Calu3 (cell line): ENCODE measurements around the gene SLC17A7. TPM values are rescaled to one million over a fixed set of nuclear protein-coding genes. Genes with fewer than 3 reads are reported as not detected.
"Not testable (repeated sequence)": the region's sequence is repeated elsewhere in the genome, so short reads cannot be mapped to it uniquely, and the experiment has no call there.

Experiments used
- BruUV-seq: library from RNA; stranded (reverse); fragments of 400-500 nt; replicated peaks from 2 replicates; lab custom pipeline; 2021; lab: Mats Ljungman, UMichigan
- CTCF ChIA-PET: fragments of 300-600 bp; sonication (Branson Sonifier 250); formaldehyde crosslinking; loops from one replicate; lab custom pipeline; 2022; ENCODE audit warnings: antibody characterized with exemption; lab: Charles Lee
- DNase-seq: peaks from one replicate; pipeline ENCODE4 v3.0.0; 2022
- H3K27ac Mint-ChIP-seq: one replicate; pipeline ENCODE4 v1.8.0; 2022; ENCODE audit warnings: mixed read lengths; ENCODE audit not compliant: unreplicated experiment
- H3K27me3 Mint-ChIP-seq: one replicate; pipeline ENCODE4 v1.8.0; 2022; ENCODE audit warnings: mixed read lengths; ENCODE audit not compliant: unreplicated experiment
- H3K36me3 Mint-ChIP-seq: one replicate; pipeline ENCODE4 v1.8.0; 2022; ENCODE audit warnings: mild to moderate bottlenecking, moderate library complexity, mixed read lengths; ENCODE audit not compliant: insufficient read depth, unreplicated experiment
- H3K4me1 Mint-ChIP-seq: one replicate; pipeline ENCODE4 v1.8.0; 2022; ENCODE audit warnings: mild to moderate bottlenecking, low read depth, mixed read lengths; ENCODE audit not compliant: unreplicated experiment
- H3K4me3 Mint-ChIP-seq: one replicate; pipeline ENCODE4 v1.8.0; 2022; ENCODE audit warnings: mild to moderate bottlenecking, low read depth, moderate library complexity, mixed read lengths; ENCODE audit not compliant: unreplicated experiment
- H3K9me3 Mint-ChIP-seq: one replicate; pipeline ENCODE4 v1.8.0; 2022; ENCODE audit warnings: low read depth, mixed read lengths; ENCODE audit not compliant: unreplicated experiment
- intact Hi-C: fragments of 100-400 bp; cut with micrococcal nuclease; formaldehyde crosslinking; loops from one replicate; pipeline ENCODE4 v1.10.0; 2022; ENCODE audit not compliant: unreplicated experiment
- total RNA-seq: library from RNA; stranded (reverse); gene quantifications from 2 replicates; pipeline ENCODE4 v1.2.3, GENCODE V29; 2022
- TF ChIP-seq, protein P1 (sequence below): fragments of 200-600 bp; IDR thresholded peaks from one replicate; pipeline ENCODE4 v1.8.0; 2022; ENCODE audit warnings: antibody characterized with exemption; ENCODE audit not compliant: unreplicated experiment

The SLC17A7 gene
- total RNA-seq, 1 experiment from 2014 or later = not detected

DNA sequence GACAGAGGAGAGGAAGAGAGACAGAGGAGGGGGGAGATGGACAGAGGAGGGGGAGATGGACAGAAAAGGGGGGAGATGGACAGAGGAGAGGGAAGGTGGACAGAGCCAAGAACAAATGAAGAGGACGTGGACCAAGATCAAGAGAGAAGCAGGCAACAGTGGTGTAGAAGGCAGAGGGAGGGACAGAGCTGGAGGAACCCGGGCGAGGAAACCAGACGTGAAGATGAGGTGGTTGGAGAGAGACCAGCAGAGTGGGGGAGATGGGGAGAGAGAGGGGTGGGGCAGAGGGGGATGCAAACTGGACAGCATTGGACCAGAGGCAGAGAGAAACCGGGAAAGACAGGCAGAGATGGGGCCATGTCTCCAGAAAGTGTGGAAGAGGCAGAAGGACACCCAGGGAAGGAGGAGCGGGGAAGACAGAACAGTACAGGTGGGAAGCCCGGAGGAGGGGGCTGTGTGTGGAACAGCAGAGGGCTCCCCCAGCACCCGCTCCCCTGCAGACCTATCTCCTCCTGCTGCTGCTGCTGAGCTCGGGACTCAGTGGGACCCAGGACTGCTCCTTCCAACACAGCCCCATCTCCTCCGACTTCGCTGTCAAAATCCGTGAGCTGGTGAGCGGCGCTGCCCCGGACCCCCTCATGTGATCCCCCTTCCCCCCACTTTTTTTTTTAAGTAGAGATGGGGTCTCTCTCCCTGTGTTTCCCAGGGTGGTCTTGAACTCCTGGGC is 34.0 kb upstream of the SLC17A7 start:
- Mint-ChIP-seq H3K4me3 (no peak overlapping the region), H3K27me3 (peaks cover 27% of the 10 kb centered on the region)
- no TSS peak for BruUV-seq

DNA sequence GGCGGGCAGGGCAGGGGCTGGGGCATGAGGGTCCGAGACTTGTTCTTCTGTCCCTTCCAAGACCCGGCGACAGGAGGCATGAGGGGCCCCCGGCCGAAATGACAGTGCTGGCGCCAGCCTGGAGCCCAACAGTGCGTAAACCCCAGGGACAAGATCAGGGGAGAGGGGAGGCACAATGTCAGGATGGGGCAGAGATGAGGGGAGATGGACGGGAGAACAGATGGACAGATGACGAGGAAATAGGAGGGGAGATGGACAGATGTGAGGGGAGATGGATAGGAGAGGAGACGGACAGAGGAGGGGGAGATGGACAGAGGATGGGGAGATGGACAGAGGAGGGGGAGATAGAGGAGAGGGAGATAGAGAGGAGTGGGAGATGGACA is 33.2 kb upstream of the SLC17A7 start:
- CTCF ChIA-PET = no interaction called here
- H3K4me3 Mint-ChIP-seq = peak overlapping the region; percentile 71
- no peak for DNase-seq
- peaks cover 7% of the 10 kb centered on the region for H3K36me3 Mint-ChIP-seq
- no peaks in the 10 kb centered on the region for H3K9me3 Mint-ChIP-seq
- intact Hi-C loops = no loop called here
- no TSS peak for BruUV-seq
- no peaks in the 10 kb centered on the region for H3K4me1 Mint-ChIP-seq
- H3K27me3 Mint-ChIP-seq = peaks cover 27% of the 10 kb centered on the region
- no peak overlapping the region for H3K27ac Mint-ChIP-seq
- TF ChIP-seq, protein P1, sequence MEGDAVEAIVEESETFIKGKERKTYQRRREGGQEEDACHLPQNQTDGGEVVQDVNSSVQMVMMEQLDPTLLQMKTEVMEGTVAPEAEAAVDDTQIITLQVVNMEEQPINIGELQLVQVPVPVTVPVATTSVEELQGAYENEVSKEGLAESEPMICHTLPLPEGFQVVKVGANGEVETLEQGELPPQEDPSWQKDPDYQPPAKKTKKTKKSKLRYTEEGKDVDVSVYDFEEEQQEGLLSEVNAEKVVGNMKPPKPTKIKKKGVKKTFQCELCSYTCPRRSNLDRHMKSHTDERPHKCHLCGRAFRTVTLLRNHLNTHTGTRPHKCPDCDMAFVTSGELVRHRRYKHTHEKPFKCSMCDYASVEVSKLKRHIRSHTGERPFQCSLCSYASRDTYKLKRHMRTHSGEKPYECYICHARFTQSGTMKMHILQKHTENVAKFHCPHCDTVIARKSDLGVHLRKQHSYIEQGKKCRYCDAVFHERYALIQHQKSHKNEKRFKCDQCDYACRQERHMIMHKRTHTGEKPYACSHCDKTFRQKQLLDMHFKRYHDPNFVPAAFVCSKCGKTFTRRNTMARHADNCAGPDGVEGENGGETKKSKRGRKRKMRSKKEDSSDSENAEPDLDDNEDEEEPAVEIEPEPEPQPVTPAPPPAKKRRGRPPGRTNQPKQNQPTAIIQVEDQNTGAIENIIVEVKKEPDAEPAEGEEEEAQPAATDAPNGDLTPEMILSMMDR = no peak

More for the DNA sequence above, 34.0 kb upstream of the SLC17A7 start:
- no peak for DNase-seq
- intact Hi-C loops = no loop called here
- Mint-ChIP-seq H3K27ac (no peak overlapping the region), H3K4me1 (no peaks in the 10 kb centered on the region), H3K36me3 (peaks cover 7% of the 10 kb centered on the region), H3K9me3 (no peaks in the 10 kb centered on the region)
- TF ChIP-seq, protein P1 = no peak
- CTCF ChIA-PET = no interaction called here

DNA sequence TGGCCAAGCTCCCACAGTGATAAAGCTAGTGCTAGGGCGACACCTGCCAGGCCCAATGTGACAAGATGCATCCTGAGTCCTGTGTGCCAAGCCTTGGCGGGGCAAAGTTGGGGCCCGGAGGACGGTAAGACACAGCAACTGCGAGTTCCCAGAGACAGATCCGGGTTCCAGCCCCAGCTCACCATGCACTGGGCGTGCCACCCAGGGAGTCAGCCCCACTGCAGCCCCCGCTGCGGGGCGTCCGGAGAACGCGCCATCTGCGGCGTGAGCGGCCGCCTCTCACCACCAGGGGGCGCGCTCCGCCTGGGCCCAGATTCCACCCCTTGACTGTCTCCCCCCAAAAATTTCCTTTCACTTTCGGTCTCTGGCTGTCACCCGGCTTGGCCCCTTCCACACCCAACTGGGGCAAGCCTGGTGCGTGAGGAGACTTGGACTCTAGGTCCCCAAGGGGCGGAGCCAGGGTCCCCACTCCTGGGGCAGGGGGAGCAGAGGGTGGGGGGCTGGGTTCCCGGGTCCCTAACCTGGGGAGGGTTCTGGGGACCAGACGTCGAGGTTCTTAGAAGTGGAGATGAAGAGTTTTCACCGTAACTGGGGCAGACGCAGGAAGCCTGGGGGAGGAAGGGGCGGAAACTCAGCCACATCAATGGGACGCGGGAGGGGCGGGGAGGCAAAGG is 32.7 kb upstream of the SLC17A7 start, which contains the start of gene FLT3LG:
Gene FLT3LG (plus strand): TSS at position 348 of the 674 bp plus-strand sequence. CDS start 425 bp downstream, outside the sequence.
- H3K4me3 Mint-ChIP-seq = peak within 1 kb of the TSS; percentile 71
- intact Hi-C loops = no loop called here
- TF ChIP-seq, protein P1 = peak; percentile 98
- H3K4me1 Mint-ChIP-seq = peaks cover 3% of the 10 kb centered on the region
- no peaks in the 10 kb centered on the region for H3K9me3 Mint-ChIP-seq
- CTCF ChIA-PET = interaction anchor here (0.6 to 1.3 kb wide), 4 partner anchors 17 to 383 kb away, joined by 3 to 6 read pairs (median 5); partner anchors contain the start of gene ALDH16A1
- H3K27me3 Mint-ChIP-seq = peaks cover 27% of the 10 kb centered on the region
- H3K36me3 Mint-ChIP-seq = peaks cover 7% of the 10 kb centered on the region
- peak; percentile 86 for DNase-seq
- H3K27ac Mint-ChIP-seq = no peak within 1 kb of the TSS
- BruUV-seq = no TSS peak

DNA sequence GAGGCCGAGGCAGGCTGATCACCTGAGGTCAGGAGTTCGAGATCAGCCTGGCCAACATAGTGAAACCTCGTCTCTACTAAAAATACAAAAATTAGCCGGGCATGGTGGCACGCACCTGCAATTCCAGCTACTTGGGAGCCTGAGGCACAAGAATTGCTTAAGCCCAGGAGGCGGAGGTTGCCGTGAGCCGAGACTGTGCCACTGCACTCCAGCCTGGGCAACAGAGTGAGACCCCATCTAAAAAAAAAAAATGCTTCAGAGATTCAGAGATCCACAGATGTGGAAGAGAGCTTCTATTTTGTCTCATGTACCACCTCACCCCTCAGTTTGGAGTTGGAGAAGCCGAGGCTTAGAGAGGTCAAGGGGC is 32.2 kb upstream of the SLC17A7 start:
- Mint-ChIP-seq H3K4me3 (peak overlapping the region; percentile 71), H3K27me3 (peaks cover 27% of the 10 kb centered on the region)
- intact Hi-C loops, DNase-seq, H3K4me1 Mint-ChIP-seq, H3K36me3 Mint-ChIP-seq, BruUV-seq, H3K9me3 Mint-ChIP-seq, H3K27ac Mint-ChIP-seq: not testable (repeated sequence)
- CTCF ChIA-PET = interaction anchor here (0.6 to 1.3 kb wide), 5 partner anchors 18 to 873 kb away, joined by 3 to 6 read pairs (median 5); partner anchors contain the start of gene ALDH16A1
